ENCODE results near the gene APOBEC4. TPM values are rescaled to one million over a fixed set of nuclear protein-coding genes. Genes with fewer than 3 reads are reported as not detected.
A peak's percentile ranks its signal among the peaks of the same experiment; 100 is the strongest.
"Not testable (repeated sequence)": the region's sequence is repeated elsewhere in the genome, so short reads cannot be mapped to it uniquely, and the experiment has no call there.

Gene APOBEC4
- total RNA-seq, 1 donor from 2014 or later = not detected

- H3K9me3 ChIP-seq = no peaks in the 10 kb centered on the region
- no peak for DNase-seq (ENCODE audit: low spot score in 2 of 2)
- no peaks in the 10 kb centered on the region for H3K27me3 ChIP-seq
- H3K27ac ChIP-seq = no peak overlapping the region
- no peak overlapping the region for H3K4me3 ChIP-seq
- no peak for TF ChIP-seq CTCF (IDR thresholded peaks at IDR 0.05)
- H3K36me3 ChIP-seq = no peaks in the 10 kb centered on the region
- intact Hi-C loops (cut with DNase I) = no loop called here
- H3K4me1 ChIP-seq = no peaks in the 10 kb centered on the region
These were observed 35.4 kb upstream of the APOBEC4 start for GRCh38 chr1:183688341-183689060.

GRCh38 chr1:183687546-183688304 lies 34.6 kb upstream of the APOBEC4 start:
- no peak for TF ChIP-seq CTCF (IDR thresholded peaks at IDR 0.05)
- intact Hi-C loops (cut with DNase I) = no loop called here
- no peak for DNase-seq (ENCODE audit: low spot score in 2 of 2)
- H3K9me3 ChIP-seq = no peaks in the 10 kb centered on the region
- H3K4me3 ChIP-seq = no peak overlapping the region
- H3K27ac ChIP-seq = no peak overlapping the region
- H3K27me3 ChIP-seq = no peaks in the 10 kb centered on the region
- no peaks in the 10 kb centered on the region for H3K4me1 ChIP-seq
- H3K36me3 ChIP-seq = no peaks in the 10 kb centered on the region

- intact Hi-C loops (cut with DNase I) = no loop called here
- Histone ChIP-seq H3K4me1 (no peaks in the 10 kb centered on the region), H3K27me3 (no peaks in the 10 kb centered on the region), H3K27ac (no peak overlapping the region), H3K4me3 (no peak overlapping the region), H3K36me3 (no peaks in the 10 kb centered on the region), H3K9me3 (no peaks in the 10 kb centered on the region)
- TF ChIP-seq CTCF (IDR thresholded peaks at IDR 0.05) = no peak
- no peak for DNase-seq (ENCODE audit: low spot score in 2 of 2)
These were observed 33.1 kb upstream of the APOBEC4 start for GRCh38 chr1:183686229-183686628.

GRCh38 chr1:183685112-183685713 lies 32.1 kb upstream of the APOBEC4 start:
- no peaks in the 10 kb centered on the region for H3K4me1 ChIP-seq
- no peak overlapping the region for H3K27ac ChIP-seq
- no peak for DNase-seq (ENCODE audit: low spot score in 2 of 2)
- H3K4me3 ChIP-seq = no peak overlapping the region
- H3K9me3 ChIP-seq = no peaks in the 10 kb centered on the region
- peak; percentile 47 to 67 (median 64) for TF ChIP-seq CTCF (IDR thresholded peaks at IDR 0.05)
- no peaks in the 10 kb centered on the region for H3K27me3 ChIP-seq
- H3K36me3 ChIP-seq = no peaks in the 10 kb centered on the region
- intact Hi-C loops (cut with DNase I) = no loop called here

GRCh38 chr1:183679363-183679762 lies 26.2 kb upstream of the APOBEC4 start:
- intact Hi-C loops (cut with DNase I); H3K9me3 ChIP-seq; H3K4me3 ChIP-seq; H3K36me3 ChIP-seq; DNase-seq (ENCODE audit: low spot score in 2 of 2); H3K4me1 ChIP-seq; H3K27ac ChIP-seq; H3K27me3 ChIP-seq: not testable (repeated sequence)

GRCh38 chr1:183678819-183679218 lies 25.7 kb upstream of the APOBEC4 start:
- no peaks in the 10 kb centered on the region for H3K36me3 ChIP-seq
- no peaks in the 10 kb centered on the region for H3K9me3 ChIP-seq
- no peak overlapping the region for H3K4me3 ChIP-seq
- H3K27ac ChIP-seq = no peak overlapping the region
- DNase-seq (ENCODE audit: low spot score in 2 of 2) = no peak
- intact Hi-C loops (cut with DNase I) = no loop called here
- H3K4me1 ChIP-seq = no peaks in the 10 kb centered on the region
- H3K27me3 ChIP-seq = no peaks in the 10 kb centered on the region
- no peak for TF ChIP-seq CTCF (IDR thresholded peaks at IDR 0.05)
